Stimulated activated CD4-positive, alpha-beta T cell treated with anti-CD3 and anti-CD28 coated beads, Interleukin-1b, Interleukin-23, amount 100 ng/mL, for 24 hours (primary cell): ENCODE measurements around the gene USHBP1.

ENCODE experiments used
- DNase-seq, 4 experiments: peaks; one replicate each; pipeline ENCODE4 v3.0.0-alpha.2; 2020; ENCODE audit warnings: low read depth in 4 of 4, low spot score in 1 of 4

The USHBP1 gene

GRCh38 chr19:17266589-17266974 lies 2.0 kb upstream of the USHBP1 start:
- DNase-seq = no peak

- DNase-seq = no peak
Observed at GRCh38 chr19:17266026-17266425, 1.5 kb upstream of the USHBP1 start.

GRCh38 chr19:17263712-17264640 lies 569 bp downstream of the USHBP1 start:
- DNase-seq = no peak

- no peak for DNase-seq
Observed at GRCh38 chr19:17262557-17262956, 2.0 kb downstream of the USHBP1 start.

- DNase-seq = peak; percentile 82 to 92 (median 84)
Observed at GRCh38 chr19:17260842-17261325, 3.7 kb downstream of the USHBP1 start.

- no peak for DNase-seq
Observed at GRCh38 chr19:17259934-17260333, 4.6 kb downstream of the USHBP1 start.

- no peak for DNase-seq
Observed at GRCh38 chr19:17259118-17259780, 5.3 kb downstream of the USHBP1 start.

GRCh38 chr19:17256130-17256529 lies 8.4 kb downstream of the USHBP1 start:
- DNase-seq = no peak

- DNase-seq = no peak
Observed at GRCh38 chr19:17255150-17255621, 9.4 kb downstream of the USHBP1 start.

- no peak for DNase-seq
Observed at GRCh38 chr19:17254636-17255035, 9.9 kb downstream of the USHBP1 start.

- DNase-seq = no peak
Observed at GRCh38 chr19:17249887-17250548, 14.5 kb downstream of the USHBP1 start.

- no peak for DNase-seq
Observed at GRCh38 chr19:17248011-17248776, 16.4 kb downstream of the USHBP1 start.

GRCh38 chr19:17246681-17247425 lies 17.7 kb downstream of the USHBP1 start:
- DNase-seq = no peak

GRCh38 chr19:17245535-17245984 lies 19.0 kb downstream of the USHBP1 start, which contains the start of gene NR2F6:
NR2F6 (minus strand) TSS chr19:17245919; CDS start chr19:17245220, 699 bp downstream.
- peak in 1 of 4 experiments; percentile 27 for DNase-seq

- DNase-seq = no peak
Observed at GRCh38 chr19:17244618-17245534, 19.7 kb downstream of the USHBP1 start.

GRCh38 chr19:17243830-17244617 lies 20.5 kb downstream of the USHBP1 start:
- DNase-seq = no peak

GRCh38 chr19:17243211-17243829 lies 21.2 kb downstream of the USHBP1 start:
- no peak for DNase-seq
